HEK293 (cell line): Measurements from ENCODE around the gene CRCP.

Source experiments
- CTCF ChIA-PET: fragments of 350-600 bp; formaldehyde crosslinking; extraction: SDS; loops from one replicate; lab custom pipeline; 2021; ENCODE audit warnings: antibody characterized with exemption; lab: Yijun Ruan, JAX
- POLR2A ChIA-PET: fragments of 300-600 bp; formaldehyde crosslinking; extraction: SDS; loops from one replicate; lab custom pipeline; 2020; ENCODE audit warnings: antibody characterized with exemption, inconsistent platforms; lab: Yijun Ruan, JAX
- H3K27ac ChIP-seq: fragments of 200-500 bp; sonication (Bioruptor generic); 2 replicates; pipeline ENCODE4 v1.5.1; 2014; ENCODE audit warnings: low read depth, low read length, control low read depth, inconsistent platforms; ENCODE audit errors: extremely low read depth
- H3K36me3 ChIP-seq, 2 experiments: fragments of 200-500 bp in 1 of 2; sonication (Bioruptor generic) in 1 of 2; 1 replicate in 1 of 2; 2 replicates in 1 of 2; pipeline ENCODE4 v1.5.1; 2014 to 2017; ENCODE audit warnings: inconsistent platforms in 2 of 2, low read length in 2 of 2; ENCODE audit not compliant: control insufficient read depth in 2 of 2, insufficient read depth in 1 of 2
- H3K4me1 ChIP-seq: fragments of 200-500 bp; sonication (Bioruptor generic); 2 replicates; pipeline ENCODE4 v1.5.1; 2014; ENCODE audit warnings: mild to moderate bottlenecking, low read length, inconsistent platforms; ENCODE audit not compliant: control insufficient read depth, insufficient read depth
- H3K4me3 ChIP-seq: 2 replicates; pipeline ENCODE4 v1.5.1; 2011; ENCODE audit warnings: low read depth, mild to moderate bottlenecking, control low read depth, low read length, moderate library complexity
- H3K9me3 ChIP-seq: fragments of 200-500 bp; sonication (Bioruptor generic); 2 replicates; pipeline ENCODE4 v1.5.1; 2014; ENCODE audit warnings: low read depth, low read length, inconsistent platforms; ENCODE audit not compliant: control insufficient read depth, insufficient read depth
- BCL11B ChIP-seq: fragments of 450-650 bp; formaldehyde crosslinking; IDR thresholded peaks from 2 replicates; pipeline ENCODE4 v1.5.1; 2016; ENCODE audit warnings: low read depth, missing biosample characterization, missing genetic modification characterization
- KLF16 ChIP-seq: fragments of 450-650 bp; formaldehyde crosslinking; IDR thresholded peaks from 2 replicates; pipeline ENCODE4 v1.5.1; 2017; ENCODE audit warnings: missing biosample characterization, missing genetic modification characterization
- KLF7 ChIP-seq: fragments of 450-650 bp; formaldehyde crosslinking; IDR thresholded peaks from 2 replicates; pipeline ENCODE4 v1.5.1; 2016; ENCODE audit warnings: missing biosample characterization, missing genetic modification characterization, borderline replicate concordance
- PRDM4 ChIP-seq: fragments of 450-650 bp; formaldehyde crosslinking; IDR thresholded peaks from 2 replicates; pipeline ENCODE4 v1.5.1; 2017; ENCODE audit warnings: missing biosample characterization, missing genetic modification characterization
- SCRT1 ChIP-seq: fragments of 450-650 bp; formaldehyde crosslinking; IDR thresholded peaks from 2 replicates; pipeline ENCODE4 v1.5.1; 2016; ENCODE audit warnings: missing biosample characterization, missing genetic modification characterization, borderline replicate concordance
- WT1 ChIP-seq: fragments of 450-650 bp; formaldehyde crosslinking; IDR thresholded peaks from 2 replicates; pipeline ENCODE4 v1.5.1; 2016; ENCODE audit warnings: missing biosample characterization, missing genetic modification characterization
- ZBTB44 ChIP-seq: fragments of 450-650 bp; IDR thresholded peaks from 2 replicates; pipeline ENCODE4 v1.5.1; 2018; ENCODE audit warnings: missing biosample characterization, mild to moderate bottlenecking, missing genetic modification characterization
- ZFP3 ChIP-seq: fragments of 450-650 bp; formaldehyde crosslinking; IDR thresholded peaks from 2 replicates; pipeline ENCODE4 v1.5.1; 2016; ENCODE audit warnings: low read depth, missing biosample characterization, missing genetic modification characterization
- ZFP41 ChIP-seq: fragments of 450-650 bp; formaldehyde crosslinking; IDR thresholded peaks from 2 replicates; pipeline ENCODE4 v1.5.1; 2016; ENCODE audit warnings: missing biosample characterization, missing genetic modification characterization, borderline replicate concordance
- ZNF10 ChIP-seq: fragments of 450-650 bp; formaldehyde crosslinking; IDR thresholded peaks from 2 replicates; pipeline ENCODE4 v1.5.1; 2017; ENCODE audit warnings: missing biosample characterization, missing genetic modification characterization
- ZNF18 ChIP-seq: fragments of 450-650 bp; formaldehyde crosslinking; IDR thresholded peaks from 2 replicates; pipeline ENCODE4 v1.5.1; 2016; ENCODE audit warnings: missing biosample characterization, missing genetic modification characterization
- ZNF239 ChIP-seq: fragments of 450-650 bp; formaldehyde crosslinking; IDR thresholded peaks from 2 replicates; pipeline ENCODE4 v1.5.1; 2016; ENCODE audit warnings: missing biosample characterization, missing genetic modification characterization
- ZNF350 ChIP-seq: fragments of 450-650 bp; formaldehyde crosslinking; IDR thresholded peaks from 2 replicates; pipeline ENCODE4 v1.5.0; 2017; ENCODE audit warnings: missing biosample characterization, mild to moderate bottlenecking, missing genetic modification characterization
- ZNF37A ChIP-seq: fragments of 450-650 bp; IDR thresholded peaks from 2 replicates; pipeline ENCODE4 v1.5.1; 2018; ENCODE audit warnings: missing biosample characterization, missing genetic modification characterization
- ZNF404 ChIP-seq: fragments of 450-650 bp; formaldehyde crosslinking; IDR thresholded peaks from 2 replicates; pipeline ENCODE4 v1.5.1; 2017; ENCODE audit warnings: missing biosample characterization, missing genetic modification characterization
- ZNF473 ChIP-seq: fragments of 450-650 bp; formaldehyde crosslinking; IDR thresholded peaks from 2 replicates; pipeline ENCODE4 v1.5.1; 2017; ENCODE audit warnings: missing biosample characterization, missing genetic modification characterization
- ZNF529 ChIP-seq: fragments of 450-650 bp; formaldehyde crosslinking; IDR thresholded peaks from 2 replicates; pipeline ENCODE4 v1.5.1; 2017; ENCODE audit warnings: missing genetic modification characterization, missing biosample characterization; ENCODE audit not compliant: insufficient replicate concordance
- ZNF561 ChIP-seq: fragments of 450-650 bp; IDR thresholded peaks from 2 replicates; pipeline ENCODE4 v1.5.1; 2018; ENCODE audit warnings: missing biosample characterization, missing genetic modification characterization, borderline replicate concordance
- ZNF580 ChIP-seq: fragments of 450-650 bp; formaldehyde crosslinking; IDR thresholded peaks from 2 replicates; pipeline ENCODE4 v1.5.1; 2016; ENCODE audit warnings: missing biosample characterization, missing genetic modification characterization
- ZNF623 ChIP-seq: fragments of 450-650 bp; formaldehyde crosslinking; IDR thresholded peaks from 2 replicates; pipeline ENCODE4 v1.5.1; 2016; ENCODE audit warnings: missing biosample characterization, missing genetic modification characterization
- ZNF629 ChIP-seq: fragments of 450-650 bp; formaldehyde crosslinking; IDR thresholded peaks from 2 replicates; pipeline ENCODE4 v1.5.1; 2017; ENCODE audit warnings: missing biosample characterization, missing genetic modification characterization
- ZNF777 ChIP-seq: fragments of 450-650 bp; formaldehyde crosslinking; IDR thresholded peaks from 2 replicates; pipeline ENCODE4 v1.5.1; 2017; ENCODE audit warnings: missing biosample characterization, missing genetic modification characterization, borderline replicate concordance
- ZNF791 ChIP-seq: fragments of 450-650 bp; formaldehyde crosslinking; IDR thresholded peaks from 2 replicates; pipeline ENCODE4 v1.5.1; 2016; ENCODE audit warnings: missing biosample characterization, missing genetic modification characterization
- TF ChIP-seq, protein P1 (sequence below): fragments of 450-650 bp; formaldehyde crosslinking; IDR thresholded peaks from 2 replicates; pipeline ENCODE4 v1.5.1; 2017; ENCODE audit warnings: missing biosample characterization, missing genetic modification characterization

CRCP gene

GRCh38 chr7:66142996-66143395 lies 28.3 kb downstream of the CRCP start:
- Histone ChIP-seq H3K27ac (no peak overlapping the region), H3K4me1 (no peaks in the 10 kb centered on the region), H3K9me3 (no peaks in the 10 kb centered on the region), H3K36me3 (peaks cover 22 to 47% of the 10 kb centered on the region in 2 experiments), H3K4me3 (no peak overlapping the region)
- ChIA-PET CTCF (interaction anchor here (0.9 kb wide), 1 partner anchor 112 kb away, joined by 5 read pairs; no protein-coding TSS in a partner anchor), POLR2A (no interaction called here)
- no peak for TF ChIP-seq ZNF239 (tag by site-specific recombination)
- no peak for TF ChIP-seq KLF7
- TF ChIP-seq ZBTB44 (tag by site-specific recombination) = no peak
- TF ChIP-seq ZNF777 (tag by site-specific recombination) = no peak
- no peak for TF ChIP-seq ZNF561 (tag by site-specific recombination)
- TF ChIP-seq, protein P1, sequence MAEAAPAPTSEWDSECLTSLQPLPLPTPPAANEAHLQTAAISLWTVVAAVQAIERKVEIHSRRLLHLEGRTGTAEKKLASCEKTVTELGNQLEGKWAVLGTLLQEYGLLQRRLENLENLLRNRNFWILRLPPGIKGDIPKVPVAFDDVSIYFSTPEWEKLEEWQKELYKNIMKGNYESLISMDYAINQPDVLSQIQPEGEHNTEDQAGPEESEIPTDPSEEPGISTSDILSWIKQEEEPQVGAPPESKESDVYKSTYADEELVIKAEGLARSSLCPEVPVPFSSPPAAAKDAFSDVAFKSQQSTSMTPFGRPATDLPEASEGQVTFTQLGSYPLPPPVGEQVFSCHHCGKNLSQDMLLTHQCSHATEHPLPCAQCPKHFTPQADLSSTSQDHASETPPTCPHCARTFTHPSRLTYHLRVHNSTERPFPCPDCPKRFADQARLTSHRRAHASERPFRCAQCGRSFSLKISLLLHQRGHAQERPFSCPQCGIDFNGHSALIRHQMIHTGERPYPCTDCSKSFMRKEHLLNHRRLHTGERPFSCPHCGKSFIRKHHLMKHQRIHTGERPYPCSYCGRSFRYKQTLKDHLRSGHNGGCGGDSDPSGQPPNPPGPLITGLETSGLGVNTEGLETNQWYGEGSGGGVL (tag by site-specific recombination) = no peak

GRCh38 chr7:66143876-66144332 lies 29.3 kb downstream of the CRCP start:
- no peaks in the 10 kb centered on the region for H3K4me1 ChIP-seq
- POLR2A ChIA-PET = no interaction called here
- CTCF ChIA-PET = interaction anchor here (0.9 kb wide), 1 partner anchor 113 kb away, joined by 5 read pairs; no protein-coding TSS in a partner anchor
- no peak overlapping the region for H3K27ac ChIP-seq
- TF ChIP-seq ZNF18 (tag by site-specific recombination) = no peak
- TF ChIP-seq ZNF623 (tag by site-specific recombination) = no peak
- no peak for TF ChIP-seq PRDM4 (tag by site-specific recombination)
- TF ChIP-seq WT1 (tag by site-specific recombination) = no peak
- TF ChIP-seq SCRT1 (tag by site-specific recombination) = no peak
- TF ChIP-seq ZNF473 (tag by site-specific recombination) = no peak
- H3K4me3 ChIP-seq = no peak overlapping the region
- H3K9me3 ChIP-seq = no peaks in the 10 kb centered on the region
- H3K36me3 ChIP-seq = peaks cover 22 to 50% of the 10 kb centered on the region in 2 experiments

DNA sequence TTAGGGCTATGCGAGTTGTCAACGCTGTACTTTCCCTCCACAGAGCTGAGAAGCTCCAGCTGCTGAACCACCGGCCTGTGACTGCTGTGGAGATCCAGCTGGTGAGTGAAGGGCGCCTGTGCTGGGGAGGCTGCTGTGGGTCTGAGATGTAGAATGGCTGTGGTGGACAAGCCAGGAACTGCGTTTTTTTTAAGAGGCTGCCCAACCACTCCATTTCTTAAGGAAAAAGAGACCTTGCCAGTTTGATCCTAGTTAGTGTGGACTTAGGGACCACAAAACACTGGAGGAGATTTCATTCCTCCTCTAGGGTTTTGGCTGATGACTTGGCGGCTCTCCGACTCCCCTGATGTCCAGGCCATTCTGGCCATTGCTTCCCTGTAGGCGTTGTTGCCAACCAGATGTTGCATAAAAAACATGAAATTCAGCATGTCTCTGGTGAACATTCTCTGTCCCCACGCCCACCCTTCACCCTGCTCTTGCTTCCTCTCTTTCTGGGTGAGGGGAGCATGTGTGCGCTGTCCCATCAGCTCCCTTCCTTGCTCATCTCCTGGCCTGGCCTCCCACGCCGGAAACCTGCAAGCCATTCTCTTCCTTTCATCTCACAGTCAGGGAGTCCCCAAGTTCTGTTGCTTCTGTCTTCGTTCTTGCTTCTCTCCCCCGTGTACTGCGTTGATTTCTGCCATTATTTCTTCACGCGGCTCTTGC lies 30.9 kb downstream of the CRCP start:
- Histone ChIP-seq H3K27ac (no peak overlapping the region), H3K4me1 (no peaks in the 10 kb centered on the region), H3K36me3 (peaks cover 22 to 50% of the 10 kb centered on the region in 2 experiments), H3K4me3 (no peak overlapping the region), H3K9me3 (no peaks in the 10 kb centered on the region)
- POLR2A ChIA-PET = interaction anchor here (0.6 kb wide), 1 partner anchor 36 kb away, joined by 3 read pairs; no protein-coding TSS in a partner anchor
- CTCF ChIA-PET = interaction anchor here (0.5 to 0.6 kb wide), 2 partner anchors 111 to 120 kb away, joined by 4 read pairs; no protein-coding TSS in a partner anchor
- TF ChIP-seq ZNF37A = no peak
- no peak for TF ChIP-seq ZNF10 (tag by site-specific recombination)
- TF ChIP-seq BCL11B = no peak
- TF ChIP-seq ZNF529 (tag by site-specific recombination) = no peak
- TF ChIP-seq ZFP3 (tag by site-specific recombination) = no peak
- TF ChIP-seq ZNF404 (tag by site-specific recombination) = no peak
- no peak for TF ChIP-seq KLF16
- TF ChIP-seq ZNF350 = no peak
- TF ChIP-seq ZNF580 (tag by site-specific recombination) = no peak
- TF ChIP-seq ZNF791 (tag by site-specific recombination) = no peak
- no peak for TF ChIP-seq ZFP41
- TF ChIP-seq ZNF629 (tag by site-specific recombination) = no peak
